Sigmoid colon (tissue), 4 donors: ENCODE measurements around the gene ANKRD1.

Experiments used
- EP300 ChIP-seq, 4 donors: sonication (generic); formaldehyde crosslinking; IDR thresholded peaks; one replicate each; pipeline ENCODE4 v1.6.1; 2017; ENCODE audit warnings: antibody characterized with exemption in 4 of 4
- POLR2A ChIP-seq, 2 donors: fragments of 450-650 bp; IDR thresholded peaks; one replicate each; pipeline ENCODE4 v1.6.1; 2016; ENCODE audit warnings: antibody characterized with exemption in 2 of 2, mild to moderate bottlenecking in 2 of 2, moderate library complexity in 2 of 2
- POLR2AphosphoS5 ChIP-seq, 4 donors: sonication (generic); formaldehyde crosslinking; IDR thresholded peaks; one replicate each; pipeline ENCODE4 v1.6.1; 2017; ENCODE audit warnings: antibody characterized with exemption in 4 of 4
- TF ChIP-seq, protein P1 (sequence below), 4 experiments: fragments of 450-650 bp in 3 of 4; fragments of 200-600 bp in 1 of 4; IDR thresholded peaks; one replicate each; pipeline ENCODE4 v1.5.1; 2016 to 2019; ENCODE audit warnings: antibody characterized with exemption in 4 of 4, mild to moderate bottlenecking in 3 of 4, moderate library complexity in 2 of 4

DNA sequence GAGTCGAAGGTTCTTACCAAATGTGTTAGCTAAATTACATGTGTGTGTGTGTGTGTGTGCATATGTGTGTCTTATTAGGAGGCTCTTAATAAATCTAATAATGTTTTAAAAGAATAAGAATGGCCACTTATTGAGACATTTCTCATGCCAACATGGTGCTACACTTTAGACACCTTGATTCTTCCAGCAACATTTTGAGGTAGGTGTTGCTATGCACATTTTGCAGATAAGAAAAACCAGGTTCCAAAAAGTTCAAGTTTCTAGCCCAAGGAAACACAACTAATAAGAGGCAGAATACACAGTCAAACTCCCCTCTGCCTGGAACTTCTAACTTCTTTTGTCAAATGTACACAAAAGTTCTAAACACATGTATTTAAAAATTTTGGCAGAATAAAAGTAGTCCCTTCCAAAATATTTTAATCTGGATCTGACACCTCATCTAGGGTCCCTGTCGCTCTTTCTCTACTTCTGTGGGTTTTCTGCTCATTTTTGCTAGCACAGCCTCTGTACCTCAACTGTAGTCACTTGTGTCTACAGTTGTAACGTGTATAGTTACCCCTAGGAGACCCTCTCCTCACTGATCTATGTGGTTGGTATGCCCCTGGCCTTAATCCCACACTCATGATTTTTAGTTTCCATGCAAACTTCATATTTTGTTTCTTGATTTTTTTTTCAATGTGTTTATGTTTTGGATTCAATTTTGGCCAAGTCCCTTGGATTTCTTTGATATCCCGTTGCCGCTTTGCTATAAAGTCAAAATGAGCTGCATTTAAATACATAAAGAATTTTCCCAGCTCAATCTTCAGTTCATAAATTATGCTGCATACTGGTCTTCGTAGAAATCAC, 4.3 kb downstream of the ANKRD1 start:
- TF ChIP-seq EP300 (IDR thresholded peaks at IDR 0.05) (no peak), POLR2A (IDR thresholded peaks at IDR 0.05) (no peak), POLR2AphosphoS5 (IDR thresholded peaks at IDR 0.05) (no peak)
- TF ChIP-seq, protein P1, sequence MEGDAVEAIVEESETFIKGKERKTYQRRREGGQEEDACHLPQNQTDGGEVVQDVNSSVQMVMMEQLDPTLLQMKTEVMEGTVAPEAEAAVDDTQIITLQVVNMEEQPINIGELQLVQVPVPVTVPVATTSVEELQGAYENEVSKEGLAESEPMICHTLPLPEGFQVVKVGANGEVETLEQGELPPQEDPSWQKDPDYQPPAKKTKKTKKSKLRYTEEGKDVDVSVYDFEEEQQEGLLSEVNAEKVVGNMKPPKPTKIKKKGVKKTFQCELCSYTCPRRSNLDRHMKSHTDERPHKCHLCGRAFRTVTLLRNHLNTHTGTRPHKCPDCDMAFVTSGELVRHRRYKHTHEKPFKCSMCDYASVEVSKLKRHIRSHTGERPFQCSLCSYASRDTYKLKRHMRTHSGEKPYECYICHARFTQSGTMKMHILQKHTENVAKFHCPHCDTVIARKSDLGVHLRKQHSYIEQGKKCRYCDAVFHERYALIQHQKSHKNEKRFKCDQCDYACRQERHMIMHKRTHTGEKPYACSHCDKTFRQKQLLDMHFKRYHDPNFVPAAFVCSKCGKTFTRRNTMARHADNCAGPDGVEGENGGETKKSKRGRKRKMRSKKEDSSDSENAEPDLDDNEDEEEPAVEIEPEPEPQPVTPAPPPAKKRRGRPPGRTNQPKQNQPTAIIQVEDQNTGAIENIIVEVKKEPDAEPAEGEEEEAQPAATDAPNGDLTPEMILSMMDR (IDR thresholded peaks at IDR 0.05), result no peak
